ENCODE results near the gene FNTB. TPM values are rescaled to one million over a fixed set of nuclear protein-coding genes. Genes with fewer than 3 reads are reported as not detected.

FNTB gene
- total and polyA plus RNA-seq, 12 donors = 12.2 to 27.2 (median 22.3) TPM

DNA sequence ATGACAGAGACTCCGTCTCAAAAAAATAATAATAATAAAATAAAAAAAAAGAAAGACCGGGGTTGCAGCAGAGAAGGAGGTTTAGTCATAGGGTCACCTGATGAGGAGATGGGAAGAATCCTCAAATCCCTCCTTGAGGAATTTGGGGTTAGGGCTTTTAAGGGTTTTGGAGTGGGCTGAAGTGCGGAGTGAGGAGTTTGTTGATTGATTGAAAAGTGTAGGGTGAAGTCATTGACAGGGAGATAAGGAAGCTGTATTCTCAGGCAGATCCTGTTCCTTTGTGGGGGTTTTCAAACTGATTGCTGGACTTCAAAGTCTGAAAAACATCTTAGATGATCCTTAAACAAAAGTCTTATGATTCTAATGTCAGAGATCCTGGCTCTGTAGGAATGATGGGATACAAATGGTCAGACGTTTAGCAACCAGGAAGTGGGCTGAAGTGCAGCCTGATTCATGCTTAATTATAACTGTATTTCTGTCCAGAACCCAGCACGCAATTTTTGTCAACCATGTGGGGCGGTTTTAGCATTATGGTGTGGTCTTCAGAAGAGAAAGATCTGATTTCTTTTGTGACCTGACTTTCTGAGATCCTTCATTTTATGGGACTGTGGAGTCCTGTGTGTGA lies 16.0 kb downstream of the FNTB start:
- Histone ChIP-seq H3K4me3 (no peak overlapping the region), H3K27ac (no peak overlapping the region), H3K36me3 (replicated peaks in 1 of 2) (no peaks in the 10 kb centered on the region), H3K27me3 (no peaks in the 10 kb centered on the region), H3K4me1 (replicated peaks in 1 of 2) (peaks cover 18 to 41% of the 10 kb centered on the region in 2 donors), H3K9me3 (replicated peaks in 1 of 3) (no peaks in the 10 kb centered on the region)
- no peak for DNase-seq
- intact Hi-C loops (cut with DNase I) = no loop called here
- 73 to 86% (median 81%) methylated on average over 6 of the region's 6 CpGs for WGBS, 4 donors
- TF ChIP-seq, protein P1, sequence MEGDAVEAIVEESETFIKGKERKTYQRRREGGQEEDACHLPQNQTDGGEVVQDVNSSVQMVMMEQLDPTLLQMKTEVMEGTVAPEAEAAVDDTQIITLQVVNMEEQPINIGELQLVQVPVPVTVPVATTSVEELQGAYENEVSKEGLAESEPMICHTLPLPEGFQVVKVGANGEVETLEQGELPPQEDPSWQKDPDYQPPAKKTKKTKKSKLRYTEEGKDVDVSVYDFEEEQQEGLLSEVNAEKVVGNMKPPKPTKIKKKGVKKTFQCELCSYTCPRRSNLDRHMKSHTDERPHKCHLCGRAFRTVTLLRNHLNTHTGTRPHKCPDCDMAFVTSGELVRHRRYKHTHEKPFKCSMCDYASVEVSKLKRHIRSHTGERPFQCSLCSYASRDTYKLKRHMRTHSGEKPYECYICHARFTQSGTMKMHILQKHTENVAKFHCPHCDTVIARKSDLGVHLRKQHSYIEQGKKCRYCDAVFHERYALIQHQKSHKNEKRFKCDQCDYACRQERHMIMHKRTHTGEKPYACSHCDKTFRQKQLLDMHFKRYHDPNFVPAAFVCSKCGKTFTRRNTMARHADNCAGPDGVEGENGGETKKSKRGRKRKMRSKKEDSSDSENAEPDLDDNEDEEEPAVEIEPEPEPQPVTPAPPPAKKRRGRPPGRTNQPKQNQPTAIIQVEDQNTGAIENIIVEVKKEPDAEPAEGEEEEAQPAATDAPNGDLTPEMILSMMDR (IDR thresholded peaks at IDR 0.05) = no peak
- TF ChIP-seq POLR2A (IDR thresholded peaks at IDR 0.05) = no peak

DNA sequence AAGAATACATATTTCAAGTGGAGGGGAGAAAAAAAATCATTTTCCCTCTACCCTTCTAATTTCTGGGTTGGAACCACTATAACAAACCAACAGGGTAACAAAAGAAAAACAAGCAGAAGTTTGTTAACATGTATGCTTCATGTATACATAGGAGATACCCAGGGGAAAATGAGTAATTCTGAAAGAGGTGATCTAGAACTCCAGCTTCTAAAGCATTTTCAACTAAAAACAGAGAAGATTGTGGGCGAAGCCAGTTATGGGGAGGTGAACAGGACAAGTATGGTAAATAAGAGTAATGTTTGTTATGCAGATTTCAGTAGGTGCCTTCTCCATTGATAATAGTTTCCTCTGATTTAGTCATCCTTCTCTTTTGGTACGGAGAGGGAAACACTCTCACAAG lies 16.7 kb downstream of the FNTB start:
- no peak overlapping the region for H3K27ac ChIP-seq
- H3K36me3 ChIP-seq (replicated peaks in 1 of 2) = no peaks in the 10 kb centered on the region
- intact Hi-C loops (cut with DNase I) = no loop called here
- H3K4me3 ChIP-seq = no peak overlapping the region
- no peak for DNase-seq
- no peaks in the 10 kb centered on the region for H3K27me3 ChIP-seq
- no peak for TF ChIP-seq POLR2A (IDR thresholded peaks at IDR 0.05)
- TF ChIP-seq, protein P1 (IDR thresholded peaks at IDR 0.05) = no peak
- WGBS, 4 donors = 92 to 97% (median 96%) methylated on average over 2 of the region's 2 CpGs
- no peaks in the 10 kb centered on the region for H3K9me3 ChIP-seq (replicated peaks in 1 of 3)
- H3K4me1 ChIP-seq (replicated peaks in 1 of 2) = peaks cover 14 to 36% of the 10 kb centered on the region in 2 donors

DNA sequence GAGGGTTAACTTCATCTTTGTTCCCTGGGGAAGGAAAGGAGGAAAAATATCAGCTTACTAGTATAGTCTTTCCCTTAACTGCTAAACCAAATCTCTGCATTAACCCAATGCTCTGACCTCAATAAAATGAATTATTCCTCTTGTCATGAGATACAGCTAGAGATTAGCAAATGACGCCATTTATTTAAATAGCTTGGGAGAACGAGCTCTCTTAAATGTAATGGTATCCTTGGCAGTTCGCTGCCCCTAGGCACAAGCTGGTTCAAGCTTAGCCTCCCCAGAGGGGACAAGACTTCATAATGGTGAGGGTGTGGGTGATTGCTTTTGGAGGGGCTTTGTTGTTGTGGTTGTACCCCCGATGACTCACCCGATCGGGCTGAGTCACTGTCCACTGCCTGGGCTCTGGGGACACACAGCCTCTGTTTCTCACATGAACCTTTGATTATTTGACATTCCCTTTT lies 19.6 kb downstream of the FNTB start:
- intact Hi-C loops (cut with DNase I) = no loop called here
- Histone ChIP-seq H3K4me1 (replicated peaks in 1 of 2) (peaks cover 10 to 26% of the 10 kb centered on the region in 2 donors), H3K36me3 (replicated peaks in 1 of 2) (no peaks in the 10 kb centered on the region), H3K4me3 (no peak overlapping the region), H3K9me3 (replicated peaks in 1 of 3) (no peaks in the 10 kb centered on the region), H3K27ac (peak overlapping the region in 4 of 5 donors; percentile 41 to 89 (median 81)), H3K27me3 (no peaks in the 10 kb centered on the region)
- DNase-seq = peak in 6 of 7 donors; percentile 24 to 61 (median 44)
- TF ChIP-seq, protein P1 (IDR thresholded peaks at IDR 0.05) = no peak
- TF ChIP-seq POLR2A (IDR thresholded peaks at IDR 0.05) = no peak
- 50 to 67% (median 64%) methylated on average over 6 of the region's 6 CpGs for WGBS, 4 donors

DNA sequence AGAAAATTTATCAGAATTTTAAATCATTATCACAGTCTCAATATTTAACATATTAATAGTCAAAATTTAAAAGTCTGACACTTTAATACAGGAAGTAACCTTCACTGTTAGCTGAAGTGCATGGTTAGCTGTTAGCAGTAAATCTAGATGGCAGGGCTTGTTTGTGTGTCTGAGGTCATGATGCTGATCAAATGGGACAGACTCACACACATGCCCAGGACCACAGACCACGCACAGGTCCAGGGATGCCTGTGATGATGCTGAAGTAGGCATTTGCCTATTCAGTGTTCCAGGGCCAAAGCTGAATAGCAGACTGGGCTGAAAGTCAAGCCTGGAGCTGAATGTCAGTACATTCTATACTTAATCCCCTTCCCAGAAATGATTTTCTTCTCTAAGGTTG lies 20.5 kb downstream of the FNTB start:
- no peaks in the 10 kb centered on the region for H3K27me3 ChIP-seq
- peak overlapping the region in 1 of 5 donors; percentile 77 for H3K27ac ChIP-seq
- H3K4me3 ChIP-seq = no peak overlapping the region
- intact Hi-C loops (cut with DNase I) = no loop called here
- no peaks in the 10 kb centered on the region for H3K9me3 ChIP-seq (replicated peaks in 1 of 3)
- DNase-seq = no peak
- 75 to 97% (median 94%) methylated on average over 1 of the region's 1 CpG for WGBS, 4 donors
- TF ChIP-seq POLR2A (IDR thresholded peaks at IDR 0.05) = no peak
- TF ChIP-seq, protein P1 (IDR thresholded peaks at IDR 0.05) = no peak
- peaks cover 11 to 35% of the 10 kb centered on the region in 2 donors for H3K4me1 ChIP-seq (replicated peaks in 1 of 2)
- peaks cover 0 to 2% of the 10 kb centered on the region in 2 donors for H3K36me3 ChIP-seq (replicated peaks in 1 of 2)
